HCT116 (cell line): Measurements from ENCODE around the gene CFAP46. TPM values are rescaled to one million over a fixed set of nuclear protein-coding genes. Genes with fewer than 3 reads are reported as not detected.

Source experiments
- ATAC-seq: fragments of 200-7000 bp; cut with Tn5 transposase; 2 replicates; pipeline ENCODE4 v1.9.1; 2020; ENCODE audit warnings: mild to moderate bottlenecking, moderate library complexity
- BruUV-seq: library from RNA; stranded (reverse); fragments of 400-500 nt; replicated peaks from 2 replicates; lab custom pipeline; 2021; lab: Mats Ljungman, UMichigan
- CTCF ChIA-PET: fragments of 300-600 bp; sonication (Branson Sonifier 250); formaldehyde crosslinking; loops from one replicate; lab custom pipeline; 2021; ENCODE audit warnings: antibody characterized with exemption; lab: Charles Lee
- POLR2A ChIA-PET: fragments of 300-600, 350-600 bp; sonication (Branson Sonifier 250); formaldehyde crosslinking; loops from one replicate; lab custom pipeline; 2021; ENCODE audit warnings: antibody characterized with exemption; lab: Charles Lee
- RAD21 ChIA-PET, 2 experiments: fragments of 300-600 bp; sonication (Branson Sonifier 250); formaldehyde crosslinking; loops; one replicate each; lab custom pipeline; 2023; ENCODE audit warnings: low total read pairs in 2 of 2; ENCODE audit not compliant: uncharacterized antibody in 2 of 2, unreplicated experiment in 2 of 2, low non-redundant PET in 1 of 2; lab: Charles Lee
- DNase-seq: peaks from one replicate; pipeline ENCODE4 v3.0.0-alpha.2; 2010; ENCODE audit warnings: low read depth, low spot score
- H2AFZ ChIP-seq: fragments of 200-600 bp; shearing (Covaris generic), sonication (generic); 2 replicates; pipeline ENCODE4 v1.6.1; 2017; ENCODE audit warnings: low read depth, mixed run types, mixed read lengths, antibody characterized with exemption, low read length; ENCODE audit not compliant: poor library complexity, severe bottlenecking
- H3K27ac ChIP-seq: 2 replicates; pipeline ENCODE4 v1.5.1; 2012; ENCODE audit warnings: low read depth, low read length
- H3K27me3 ChIP-seq: fragments of 200-600 bp; sonication (generic); 2 replicates; pipeline ENCODE4 v1.6.1; 2016; ENCODE audit warnings: mixed run types, low read length, mixed read lengths; ENCODE audit not compliant: insufficient read depth
- H3K36me3 ChIP-seq, 2 experiments: fragments of 200-500 bp in 1 of 2; fragments of 200-600 bp in 1 of 2; sonication (Bioruptor generic) in 1 of 2; sonication (generic) in 1 of 2; 2 replicates each; pipeline versions ENCODE4 v1.5.1 to v1.6.1; 2014 to 2016; ENCODE audit warnings: low read length in 2 of 2, inconsistent platforms in 1 of 2, mixed read lengths in 1 of 2, mixed run types in 1 of 2; ENCODE audit not compliant: insufficient read depth in 2 of 2, control insufficient read depth in 1 of 2
- H3K4me1 ChIP-seq, 2 experiments: fragments of 200-600 bp in 1 of 2; sonication (generic) in 1 of 2; 2 replicates each; pipeline versions ENCODE4 v1.5.1 to v1.6.1; 2012 to 2017; ENCODE audit warnings: low read length in 2 of 2, inconsistent platforms in 1 of 2, mild to moderate bottlenecking in 1 of 2, mixed read lengths in 1 of 2, mixed run types in 1 of 2, moderate library complexity in 1 of 2; ENCODE audit not compliant: insufficient read depth in 2 of 2, control insufficient read depth in 1 of 2
- H3K4me2 ChIP-seq: fragments of 200-600 bp; sonication (generic); 2 replicates; pipeline ENCODE4 v1.6.1; 2017; ENCODE audit warnings: mixed run types, low read length, mixed read lengths
- H3K4me3 ChIP-seq, 2 experiments: fragments of 200-600 bp in 1 of 2; sonication (generic) in 1 of 2; replicated peaks in 1 of 2; 2 replicates each; pipeline ENCODE4 v1.5.1; 2011 to 2016; ENCODE audit warnings: low read length in 2 of 2, control low read depth in 1 of 2, low read depth in 1 of 2, mild to moderate bottlenecking in 1 of 2, mixed read lengths in 1 of 2, mixed run types in 1 of 2
- H3K79me2 ChIP-seq: fragments of 200-600 bp; sonication (generic); 2 replicates; pipeline ENCODE4 v1.6.1; 2017; ENCODE audit warnings: mild to moderate bottlenecking, mixed run types, low read length, moderate library complexity, mixed read lengths; ENCODE audit not compliant: insufficient read depth
- H3K9ac ChIP-seq: fragments of 200-600 bp; sonication (generic); 2 replicates; pipeline ENCODE4 v1.6.1; 2016; ENCODE audit warnings: low read length, mixed read lengths
- H3K9me2 ChIP-seq: fragments of 200-600 bp; sonication (generic), shearing (Covaris generic); 2 replicates; pipeline ENCODE4 v1.6.1; 2017; ENCODE audit warnings: mixed run types, mild to moderate bottlenecking, moderate library complexity; ENCODE audit not compliant: insufficient read depth
- H3K9me3 ChIP-seq, 2 experiments: fragments of 200-500 bp in 1 of 2; fragments of 200-600 bp in 1 of 2; sonication (Bioruptor generic) in 1 of 2; sonication (generic) in 1 of 2; 2 replicates each; pipeline ENCODE4 v1.6.1; 2014 to 2017; ENCODE audit warnings: low read length in 2 of 2, mixed read lengths in 2 of 2, inconsistent platforms in 1 of 2, low read depth in 1 of 2, mild to moderate bottlenecking in 1 of 2, mixed run types in 1 of 2, moderate library complexity in 1 of 2; ENCODE audit not compliant: control insufficient read depth in 1 of 2, insufficient read depth in 1 of 2
- H4K20me1 ChIP-seq: fragments of 200-600 bp; sonication (generic), shearing (Covaris generic); 2 replicates; pipeline ENCODE4 v1.6.1; 2017; ENCODE audit warnings: mixed run types, mild to moderate bottlenecking, moderate library complexity; ENCODE audit not compliant: insufficient read depth
- CEBPB ChIP-seq: IDR thresholded peaks from 2 replicates; pipeline ENCODE4 v1.6.1; 2012; ENCODE audit warnings: low read depth
- EGR1 ChIP-seq: IDR thresholded peaks from 2 replicates; pipeline ENCODE4 v1.6.1; 2012; ENCODE audit warnings: low read depth
- ELF1 ChIP-seq: IDR thresholded peaks from 2 replicates; pipeline ENCODE4 v1.6.1; 2012; ENCODE audit warnings: low read depth, borderline replicate concordance
- EZH2 ChIP-seq: fragments of 200-600 bp; sonication (generic); IDR thresholded peaks from 2 replicates; pipeline ENCODE4 v1.6.1; 2017; ENCODE audit warnings: antibody characterized with exemption, mixed run types
- EZH2phosphoT487 ChIP-seq: fragments of 200-600 bp; IDR thresholded peaks from 2 replicates; pipeline ENCODE4 v1.6.1; 2018; ENCODE audit warnings: antibody characterized with exemption, borderline replicate concordance
- FOSL1 ChIP-seq: IDR thresholded peaks from 2 replicates; pipeline ENCODE4 v1.6.1; 2012; ENCODE audit warnings: low read depth
- JUND ChIP-seq: IDR thresholded peaks from 2 replicates; pipeline ENCODE4 v1.6.1; 2012
- POLR2A ChIP-seq: IDR thresholded peaks from 2 replicates; pipeline ENCODE4 v1.7.0; 2011; ENCODE audit warnings: borderline replicate concordance; ENCODE audit not compliant: insufficient read depth, insufficient read length; ENCODE audit errors: extremely low read depth
- POLR2AphosphoS5 ChIP-seq: IDR thresholded peaks from 2 replicates; pipeline ENCODE4 v1.6.1; 2011; ENCODE audit warnings: mild to moderate bottlenecking, low read depth, low read length, moderate library complexity
- RAD21 ChIP-seq: IDR thresholded peaks from 2 replicates; pipeline ENCODE4 v1.6.1; 2012; ENCODE audit warnings: low read depth, mild to moderate bottlenecking
- SIN3A ChIP-seq: IDR thresholded peaks from 2 replicates; pipeline ENCODE4 v1.6.1; 2012; ENCODE audit warnings: low read depth
- SP1 ChIP-seq: IDR thresholded peaks from 2 replicates; pipeline ENCODE4 v1.6.1; 2012; ENCODE audit warnings: low read depth
- SRF ChIP-seq: IDR thresholded peaks from 2 replicates; pipeline ENCODE4 v1.6.1; 2012; ENCODE audit warnings: low read depth
- YY1 ChIP-seq: IDR thresholded peaks from 2 replicates; pipeline ENCODE4 v1.6.1; 2011; ENCODE audit warnings: low read length, low read depth, moderate library complexity, mild to moderate bottlenecking; ENCODE audit not compliant: insufficient replicate concordance; ENCODE audit errors: extremely low read depth
- ZNF274 ChIP-seq: fragments of 200-500 bp; sonication (Bioruptor generic); IDR thresholded peaks from 2 replicates; pipeline ENCODE4 v1.6.1; 2014; ENCODE audit warnings: mild to moderate bottlenecking, low read depth, low read length, inconsistent platforms
- intact Hi-C: fragments of 100-400 bp; cut with micrococcal nuclease; formaldehyde crosslinking; loops from 2 replicates; pipeline ENCODE4 v1.10.0; 2022
- total RNA-seq: library from RNA; stranded (reverse); gene quantifications from one replicate; pipeline ENCODE4 v1.2.1, GENCODE V29; 2021; ENCODE audit not compliant: unreplicated experiment
- TF ChIP-seq, protein P1 (sequence below): IDR thresholded peaks from 2 replicates; pipeline ENCODE4 v1.6.1; 2012; ENCODE audit warnings: low read depth

The CFAP46 gene
- total RNA-seq, 1 experiment from 2014 or later = 1.4 TPM

DNA sequence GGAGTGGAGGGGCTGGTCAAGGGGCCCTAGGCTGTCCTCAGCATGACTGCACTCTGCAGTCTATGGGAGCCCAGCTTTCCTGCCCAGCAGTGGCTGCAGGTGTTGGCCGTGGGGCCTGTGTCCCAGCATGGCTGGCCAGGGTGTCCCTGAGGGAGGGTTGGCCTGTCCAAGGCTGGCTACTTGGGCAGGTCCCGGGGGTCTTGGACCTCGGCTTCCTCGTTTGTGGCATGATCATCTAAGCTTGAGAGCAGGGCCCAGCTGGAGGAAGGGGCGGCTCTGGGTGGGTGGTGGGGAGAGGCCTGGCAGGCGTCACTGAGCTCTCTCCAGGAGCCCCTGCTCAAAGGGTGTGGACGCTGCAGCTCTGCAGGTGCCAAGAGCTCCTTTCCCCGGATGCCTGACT, 43.7 kb upstream of the CFAP46 start:
- Histone ChIP-seq H3K9me3 (no peaks in the 10 kb centered on the region), H4K20me1 (no peaks in the 10 kb centered on the region), H3K36me3 (no peaks in the 10 kb centered on the region), H3K27ac (no peak overlapping the region), H3K27me3 (no peaks in the 10 kb centered on the region), H3K4me1 (no peaks in the 10 kb centered on the region), H2AFZ (no peak overlapping the region), H3K4me2 (no peak overlapping the region), H3K9ac (no peak overlapping the region), H3K79me2 (no peaks in the 10 kb centered on the region), H3K9me2 (no peaks in the 10 kb centered on the region), H3K4me3 (no peak overlapping the region)
- CTCF ChIA-PET = no interaction called here
- intact Hi-C loops = no loop called here
- BruUV-seq = no TSS peak
- TF ChIP-seq SP1 (no peak), EZH2 (no peak), EGR1 (no peak), YY1 (no peak), POLR2AphosphoS5 (no peak), CEBPB (no peak), RAD21 (no peak), JUND (no peak), ELF1 (no peak), SIN3A (no peak), FOSL1 (no peak), SRF (no peak), EZH2phosphoT487 (no peak), POLR2A (no peak), ZNF274 (no peak)
- TF ChIP-seq, protein P1, sequence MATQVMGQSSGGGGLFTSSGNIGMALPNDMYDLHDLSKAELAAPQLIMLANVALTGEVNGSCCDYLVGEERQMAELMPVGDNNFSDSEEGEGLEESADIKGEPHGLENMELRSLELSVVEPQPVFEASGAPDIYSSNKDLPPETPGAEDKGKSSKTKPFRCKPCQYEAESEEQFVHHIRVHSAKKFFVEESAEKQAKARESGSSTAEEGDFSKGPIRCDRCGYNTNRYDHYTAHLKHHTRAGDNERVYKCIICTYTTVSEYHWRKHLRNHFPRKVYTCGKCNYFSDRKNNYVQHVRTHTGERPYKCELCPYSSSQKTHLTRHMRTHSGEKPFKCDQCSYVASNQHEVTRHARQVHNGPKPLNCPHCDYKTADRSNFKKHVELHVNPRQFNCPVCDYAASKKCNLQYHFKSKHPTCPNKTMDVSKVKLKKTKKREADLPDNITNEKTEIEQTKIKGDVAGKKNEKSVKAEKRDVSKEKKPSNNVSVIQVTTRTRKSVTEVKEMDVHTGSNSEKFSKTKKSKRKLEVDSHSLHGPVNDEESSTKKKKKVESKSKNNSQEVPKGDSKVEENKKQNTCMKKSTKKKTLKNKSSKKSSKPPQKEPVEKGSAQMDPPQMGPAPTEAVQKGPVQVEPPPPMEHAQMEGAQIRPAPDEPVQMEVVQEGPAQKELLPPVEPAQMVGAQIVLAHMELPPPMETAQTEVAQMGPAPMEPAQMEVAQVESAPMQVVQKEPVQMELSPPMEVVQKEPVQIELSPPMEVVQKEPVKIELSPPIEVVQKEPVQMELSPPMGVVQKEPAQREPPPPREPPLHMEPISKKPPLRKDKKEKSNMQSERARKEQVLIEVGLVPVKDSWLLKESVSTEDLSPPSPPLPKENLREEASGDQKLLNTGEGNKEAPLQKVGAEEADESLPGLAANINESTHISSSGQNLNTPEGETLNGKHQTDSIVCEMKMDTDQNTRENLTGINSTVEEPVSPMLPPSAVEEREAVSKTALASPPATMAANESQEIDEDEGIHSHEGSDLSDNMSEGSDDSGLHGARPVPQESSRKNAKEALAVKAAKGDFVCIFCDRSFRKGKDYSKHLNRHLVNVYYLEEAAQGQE = no peak
- RAD21 ChIA-PET = no interaction called here
- POLR2A ChIA-PET = no interaction called here
- no peak for ATAC-seq
- no peak for DNase-seq
